Keratinocyte (primary cell): ENCODE measurements around the gene PGC. TPM values are rescaled to one million over a fixed set of nuclear protein-coding genes. Genes with fewer than 3 reads are reported as not detected.

Experiments
- DNase-seq: peaks from one replicate; pipeline ENCODE4 v3.0.0-alpha.2; 2011; ENCODE audit warnings: low read depth, missing footprints, low spot score
- FAIRE-seq: peaks from 2 replicates; lab custom pipeline; 2011; peaks lifted over from hg19 to GRCh38; lab: Jason Lieb, UNC
- H2AFZ ChIP-seq: 2 replicates; pipeline ENCODE4 v1.6.0; 2012; ENCODE audit warnings: low read length, control low read depth, inconsistent platforms; ENCODE audit not compliant: control insufficient read depth
- H3K27ac ChIP-seq: 2 replicates; pipeline ENCODE4 v1.5.1; 2011; ENCODE audit warnings: low read length; ENCODE audit not compliant: control insufficient read depth, insufficient read depth
- H3K27me3 ChIP-seq: 3 replicates; pipeline ENCODE4 v1.6.0; 2011; ENCODE audit warnings: low read length; ENCODE audit not compliant: control insufficient read depth, insufficient read depth; ENCODE audit errors: extremely low read depth
- H3K36me3 ChIP-seq, 2 experiments: 2 replicates in 1 of 2; 3 replicates in 1 of 2; pipeline ENCODE4 v1.5.1; 2011; ENCODE audit warnings: low read length in 2 of 2, mild to moderate bottlenecking in 1 of 2; ENCODE audit not compliant: control insufficient read depth in 2 of 2, insufficient read depth in 2 of 2; ENCODE audit errors: extremely low read depth in 1 of 2
- H3K4me1 ChIP-seq: 3 replicates; pipeline ENCODE4 v1.5.1; 2011; ENCODE audit warnings: low read length; ENCODE audit not compliant: control insufficient read depth, insufficient read depth; ENCODE audit errors: extremely low read depth
- H3K4me2 ChIP-seq: 3 replicates; pipeline ENCODE4 v1.6.0; 2011; ENCODE audit warnings: low read depth, low read length; ENCODE audit not compliant: control insufficient read depth, insufficient read depth; ENCODE audit errors: extremely low read depth
- H3K4me3 ChIP-seq, 3 experiments: fragments of 200-600 bp in 1 of 3; sonication (generic) in 1 of 3; 2 replicates in 2 of 3; 3 replicates in 1 of 3; pipeline ENCODE4 v1.5.1; 2011 to 2016; ENCODE audit warnings: low read length in 3 of 3, mild to moderate bottlenecking in 3 of 3, control low read depth in 2 of 3, inconsistent platforms in 1 of 3, low read depth in 1 of 3, mixed read lengths in 1 of 3, mixed run types in 1 of 3, moderate library complexity in 1 of 3; ENCODE audit not compliant: control insufficient read depth in 2 of 3, insufficient read depth in 2 of 3; ENCODE audit errors: extremely low read depth in 1 of 3
- H3K79me2 ChIP-seq: 2 replicates; pipeline ENCODE4 v1.6.0; 2012; ENCODE audit warnings: low read length; ENCODE audit not compliant: control insufficient read depth, insufficient read depth
- H3K9ac ChIP-seq: 3 replicates; pipeline ENCODE4 v1.6.0; 2011; ENCODE audit warnings: low read length; ENCODE audit not compliant: control insufficient read depth, insufficient read depth; ENCODE audit errors: extremely low read depth
- H3K9me1 ChIP-seq: 3 replicates; pipeline ENCODE4 v1.6.0; 2011; ENCODE audit warnings: low read length; ENCODE audit not compliant: control insufficient read depth, insufficient read depth; ENCODE audit errors: extremely low read depth
- H3K9me3 ChIP-seq: 2 replicates; pipeline ENCODE4 v1.5.1; 2012; ENCODE audit warnings: low read depth, low read length; ENCODE audit not compliant: control insufficient read depth
- H4K20me1 ChIP-seq: 3 replicates; pipeline ENCODE4 v1.6.0; 2011; ENCODE audit warnings: low read length; ENCODE audit not compliant: control insufficient read depth, insufficient read depth; ENCODE audit errors: extremely low read depth
- EZH2 ChIP-seq: IDR thresholded peaks from one replicate; pipeline ENCODE4 v1.6.1; 2012; ENCODE audit warnings: inconsistent platforms, mild to moderate bottlenecking, low read length, moderate library complexity
- dilution Hi-C: fragments of 300-500 bp; cut with MboI; formaldehyde crosslinking; loops from one replicate; pipeline ENCODE4 v1.7.0; 2020; ENCODE audit warnings: low sequenced_read_pairs; ENCODE audit not compliant: extremely low pct_ligation_motif_present
- polyA plus RNA-seq, 5 experiments: library from polyadenylated mRNA; depleted of rRNA in 3 of 5; stranded (reverse) in 3 of 5; stranded (forward) in 1 of 5; unstranded in 1 of 5; fragments of >200 nt; gene quantifications; 1 replicate in 1 of 5; 2 replicates in 3 of 5; 3 replicates in 1 of 5; pipeline versions ENCODE4 v1.2.1 to v1.2.3, GENCODE V29; 2011 to 2012; ENCODE audit warnings: missing spikeins in 2 of 5, low read depth in 1 of 5, low replicate concordance in 1 of 5
- TF ChIP-seq, protein P1 (sequence below), 3 experiments: IDR thresholded peaks in 1 of 3; conservative IDR thresholded peaks in 1 of 3; optimal IDR thresholded peaks in 1 of 3; 2 replicates in 2 of 3; 3 replicates in 1 of 3; pipeline versions ENCODE3 to v1.5.1; 2011; ENCODE audit warnings: low read length in 3 of 3, mild to moderate bottlenecking in 3 of 3, moderate library complexity in 2 of 3, control low read depth in 1 of 3, inconsistent platforms in 1 of 3; ENCODE audit not compliant: insufficient read depth in 2 of 3; ENCODE audit errors: extremely low read depth in 1 of 3

PGC gene
- polyA plus RNA-seq, 1 donor (not counting 4 experiments of a cell fraction or from before 2014, with no cell fraction given): not detected

DNA sequence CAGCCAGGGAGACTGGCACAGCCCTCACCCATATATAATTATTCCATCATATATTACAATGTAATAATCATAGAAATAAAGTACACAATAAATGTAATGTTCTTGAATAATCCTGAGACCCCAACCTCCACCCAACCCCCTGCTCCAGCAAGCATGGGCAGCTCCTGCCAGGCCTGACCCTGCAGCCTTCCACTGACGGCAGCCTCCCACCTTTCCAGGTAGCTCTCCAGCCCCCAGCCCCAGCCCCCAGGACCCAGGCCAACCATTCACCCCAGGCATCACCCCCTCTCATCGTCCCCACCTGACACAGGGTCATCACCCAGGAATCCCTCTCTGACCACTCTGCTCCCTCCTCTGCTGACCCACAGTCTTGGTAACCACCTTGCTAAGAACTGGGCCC lies 26.4 kb downstream of the PGC start:
- Histone ChIP-seq H3K9me3 (no peaks in the 10 kb centered on the region), H3K9me1 (no peaks in the 10 kb centered on the region), H3K27me3 (no peaks in the 10 kb centered on the region), H3K27ac (no peak overlapping the region), H3K4me1 (peaks cover 41% of the 10 kb centered on the region), H3K9ac (no peak overlapping the region), H2AFZ (no peak overlapping the region), H3K79me2 (no peaks in the 10 kb centered on the region), H3K4me3 (no peak overlapping the region), H3K36me3 (no peaks in the 10 kb centered on the region), H3K4me2 (no peak overlapping the region), H4K20me1 (no peaks in the 10 kb centered on the region)
- FAIRE-seq (no peak), DNase-seq (no peak)
- dilution Hi-C loops: no loop called here
- TF ChIP-seq EZH2: no peak
- TF ChIP-seq, protein P1, sequence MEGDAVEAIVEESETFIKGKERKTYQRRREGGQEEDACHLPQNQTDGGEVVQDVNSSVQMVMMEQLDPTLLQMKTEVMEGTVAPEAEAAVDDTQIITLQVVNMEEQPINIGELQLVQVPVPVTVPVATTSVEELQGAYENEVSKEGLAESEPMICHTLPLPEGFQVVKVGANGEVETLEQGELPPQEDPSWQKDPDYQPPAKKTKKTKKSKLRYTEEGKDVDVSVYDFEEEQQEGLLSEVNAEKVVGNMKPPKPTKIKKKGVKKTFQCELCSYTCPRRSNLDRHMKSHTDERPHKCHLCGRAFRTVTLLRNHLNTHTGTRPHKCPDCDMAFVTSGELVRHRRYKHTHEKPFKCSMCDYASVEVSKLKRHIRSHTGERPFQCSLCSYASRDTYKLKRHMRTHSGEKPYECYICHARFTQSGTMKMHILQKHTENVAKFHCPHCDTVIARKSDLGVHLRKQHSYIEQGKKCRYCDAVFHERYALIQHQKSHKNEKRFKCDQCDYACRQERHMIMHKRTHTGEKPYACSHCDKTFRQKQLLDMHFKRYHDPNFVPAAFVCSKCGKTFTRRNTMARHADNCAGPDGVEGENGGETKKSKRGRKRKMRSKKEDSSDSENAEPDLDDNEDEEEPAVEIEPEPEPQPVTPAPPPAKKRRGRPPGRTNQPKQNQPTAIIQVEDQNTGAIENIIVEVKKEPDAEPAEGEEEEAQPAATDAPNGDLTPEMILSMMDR (optimal IDR thresholded peaks at IDR 0.05 in 1 of 3, IDR thresholded peaks at IDR 0.05 in 1 of 3, conservative IDR thresholded peaks at IDR 0.05 in 1 of 3; ENCODE audit: extremely low read depth in 1 of 3, insufficient read depth in 2 of 3, low read length in 3 of 3): no peak

DNA sequence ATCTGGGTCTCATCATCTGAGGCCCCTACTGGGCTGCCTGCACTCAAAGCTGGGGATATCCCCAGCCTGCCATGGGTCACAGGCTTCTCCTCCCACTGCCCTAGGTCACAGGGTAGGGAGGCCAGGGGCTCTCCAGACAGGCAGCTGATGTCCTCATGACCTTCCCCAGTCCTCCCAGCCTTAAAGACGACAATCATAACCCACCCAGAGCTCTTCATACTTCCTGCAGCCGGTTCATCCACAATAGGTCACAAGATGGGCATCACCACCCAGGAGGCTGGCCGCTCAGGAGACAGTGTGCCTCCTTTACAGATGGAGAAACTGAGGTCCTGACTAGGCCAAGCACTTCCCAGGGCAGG lies 27.0 kb downstream of the PGC start:
- Histone ChIP-seq H4K20me1 (no peaks in the 10 kb centered on the region), H3K9me3 (no peaks in the 10 kb centered on the region), H3K4me1 (peaks cover 41% of the 10 kb centered on the region), H3K9me1 (no peaks in the 10 kb centered on the region), H3K9ac (no peak overlapping the region), H3K27me3 (no peaks in the 10 kb centered on the region), H3K4me2 (no peak overlapping the region), H2AFZ (no peak overlapping the region), H3K4me3 (no peak overlapping the region), H3K79me2 (no peaks in the 10 kb centered on the region), H3K36me3 (no peaks in the 10 kb centered on the region), H3K27ac (no peak overlapping the region)
- dilution Hi-C loops: no loop called here
- no peak for FAIRE-seq
- no peak for TF ChIP-seq EZH2
- TF ChIP-seq, protein P1 (optimal IDR thresholded peaks at IDR 0.05 in 1 of 3, IDR thresholded peaks at IDR 0.05 in 1 of 3, conservative IDR thresholded peaks at IDR 0.05 in 1 of 3; ENCODE audit: extremely low read depth in 1 of 3, insufficient read depth in 2 of 3, low read length in 3 of 3): no peak
- no peak for DNase-seq
